ENCODE data around the gene AMN. TPM values are rescaled to one million over a fixed set of nuclear protein-coding genes. Genes with fewer than 3 reads are reported as not detected.

The AMN gene
- total RNA-seq, 1 experiment from 2014 or later: 0.40 TPM

- no peak for DNase-seq (ENCODE audit: low read depth)
Measured at GRCh38 chr14:102965971-102966655, 43.6 kb downstream of the AMN start.

GRCh38 chr14:102966681-102967505, 44.4 kb downstream of the AMN start:
- DNase-seq (ENCODE audit: low read depth): no peak

- DNase-seq (ENCODE audit: low read depth): no peak
Measured at GRCh38 chr14:102967506-102967795, 45.0 kb downstream of the AMN start.

- no peak for DNase-seq (ENCODE audit: low read depth)
Measured at GRCh38 chr14:102968306-102968705, 45.8 kb downstream of the AMN start.

- no peak for DNase-seq (ENCODE audit: low read depth)
Measured at GRCh38 chr14:102969060-102969791, 46.8 kb downstream of the AMN start.

- no peak for DNase-seq (ENCODE audit: low read depth)
Measured at GRCh38 chr14:102969901-102970300, 47.4 kb downstream of the AMN start.

GRCh38 chr14:102970496-102970895, 48.0 kb downstream of the AMN start:
- DNase-seq (ENCODE audit: low read depth): no peak

- no peak for DNase-seq (ENCODE audit: low read depth)
Measured at GRCh38 chr14:102971314-102971713, 48.9 kb downstream of the AMN start.

- no peak for DNase-seq (ENCODE audit: low read depth)
Measured at GRCh38 chr14:102971836-102972606, 49.6 kb downstream of the AMN start.

GRCh38 chr14:102973706-102974285, 51.3 kb downstream of the AMN start:
- no peak for DNase-seq (ENCODE audit: low read depth)

GRCh38 chr14:102975662-102976061, 53.2 kb downstream of the AMN start:
- no peak for DNase-seq (ENCODE audit: low read depth)

GRCh38 chr14:102977475-102977874, 55.0 kb downstream of the AMN start:
- no peak for DNase-seq (ENCODE audit: low read depth)

GRCh38 chr14:102979406-102979805, 56.9 kb downstream of the AMN start:
- no peak for DNase-seq (ENCODE audit: low read depth)

GRCh38 chr14:102980409-102980810, 57.9 kb downstream of the AMN start:
- no peak for DNase-seq (ENCODE audit: low read depth)

Other genes starting within 250 kb of the AMN start
- 35.7 and 41.9 TPM in 2 replicates for gene TRAF3, start 145.2 kb upstream of the AMN start, total RNA-seq (2014; rRNA removed; shearing (Covaris generic))
- 51.5 and 71.6 TPM in 2 replicates for gene CDC42BPB, start 134.9 kb downstream of the AMN start, total RNA-seq (2014; rRNA removed; shearing (Covaris generic))
- not detected in 2 replicates for gene LBHD2, start 161.5 kb downstream of the AMN start, total RNA-seq (2014; rRNA removed; shearing (Covaris generic))
- 0.97 TPM in 1 of 2 replicates, not detected in the other for gene EXOC3L4, start 172.1 kb downstream of the AMN start, total RNA-seq (2014; rRNA removed; shearing (Covaris generic))
- 137 and 142 TPM in 2 replicates for gene TNFAIP2, start 200.8 kb downstream of the AMN start, total RNA-seq (2014; rRNA removed; shearing (Covaris generic))

All from Daoy (cell line).